Mesothelial cell of epicardium (in vitro differentiated cells): ENCODE measurements around the gene NOM1. TPM values are rescaled to one million over a fixed set of nuclear protein-coding genes. Genes with fewer than 3 reads are reported as not detected.

ENCODE experiments used
- DNase-seq, 2 experiments: peaks; one replicate each; pipeline ENCODE4 v3.0.0; 2021; ENCODE audit warnings: low spot score in 2 of 2; ENCODE audit not compliant: unreplicated experiment in 2 of 2
- H3K27ac Mint-ChIP-seq: 2 replicates; pipeline ENCODE4 v1.8.0; 2021; ENCODE audit warnings: mixed read lengths
- H3K27me3 Mint-ChIP-seq: 2 replicates; pipeline ENCODE4 v1.8.0; 2021; ENCODE audit warnings: low read depth, mixed read lengths
- H3K36me3 Mint-ChIP-seq: 2 replicates; pipeline ENCODE4 v1.8.0; 2021; ENCODE audit warnings: mixed read lengths
- H3K4me1 Mint-ChIP-seq: 2 replicates; pipeline ENCODE4 v1.8.0; 2021; ENCODE audit warnings: mixed read lengths
- H3K4me3 Mint-ChIP-seq: 2 replicates; pipeline ENCODE4 v1.8.0; 2021; ENCODE audit warnings: mild to moderate bottlenecking, moderate library complexity, mixed read lengths
- H3K9me3 Mint-ChIP-seq: 2 replicates; pipeline ENCODE4 v1.8.0; 2021; ENCODE audit warnings: mixed read lengths
- total RNA-seq: library from RNA; stranded (reverse); gene quantifications from 3 replicates; pipeline ENCODE4 v1.2.1, GENCODE V29; 2021
- TF ChIP-seq, protein P1 (sequence below): fragments of 200-600 bp; sonication (generic); IDR thresholded peaks from one replicate; pipeline ENCODE4 v1.5.0; 2021; ENCODE audit warnings: antibody characterized with exemption; ENCODE audit not compliant: unreplicated experiment

NOM1 gene
- total RNA-seq, 1 donor from 2014 or later, result 29.1 TPM

DNA sequence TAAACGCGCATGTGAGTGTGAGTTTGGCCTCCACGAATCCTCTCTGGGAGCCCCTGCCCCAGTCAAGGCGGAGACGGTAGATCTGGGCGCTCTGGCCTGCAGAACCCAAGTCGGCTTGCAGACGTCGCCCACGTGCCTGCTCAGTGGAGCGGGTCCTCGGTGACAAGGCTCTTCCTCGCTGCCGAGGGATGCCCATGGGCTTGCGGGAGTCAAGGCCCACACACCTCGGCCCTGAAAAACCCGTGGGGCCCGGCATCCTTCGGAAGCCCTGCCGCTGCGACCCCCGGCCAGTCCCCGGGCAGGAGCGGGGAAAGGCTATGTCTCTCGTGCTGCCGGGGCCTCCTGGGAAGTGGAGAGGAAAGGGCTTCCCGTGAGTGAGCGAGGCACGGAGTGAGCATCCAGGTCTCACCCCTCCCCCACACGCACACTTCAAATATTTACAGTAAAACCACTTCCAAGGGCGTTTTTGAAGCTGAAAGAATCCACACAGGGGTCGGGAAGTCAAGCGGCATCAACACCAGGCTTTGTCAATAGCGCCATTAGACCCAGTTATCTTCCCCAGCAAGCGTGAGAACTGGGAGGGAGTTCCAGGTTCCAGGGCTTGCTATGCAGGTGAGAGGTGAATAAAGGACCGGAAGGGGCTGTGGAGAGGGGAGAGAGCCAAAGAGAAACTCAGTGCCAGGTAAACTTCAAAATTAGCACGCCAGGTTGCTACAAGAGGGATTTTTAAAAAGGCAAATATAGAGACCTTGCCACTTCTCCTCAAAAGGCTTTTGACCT, 62.0 kb downstream of the NOM1 start:
- peak overlapping the region; percentile 60 for H3K4me3 Mint-ChIP-seq
- H3K4me1 Mint-ChIP-seq, result peaks cover 4% of the 10 kb centered on the region
- TF ChIP-seq, protein P1, sequence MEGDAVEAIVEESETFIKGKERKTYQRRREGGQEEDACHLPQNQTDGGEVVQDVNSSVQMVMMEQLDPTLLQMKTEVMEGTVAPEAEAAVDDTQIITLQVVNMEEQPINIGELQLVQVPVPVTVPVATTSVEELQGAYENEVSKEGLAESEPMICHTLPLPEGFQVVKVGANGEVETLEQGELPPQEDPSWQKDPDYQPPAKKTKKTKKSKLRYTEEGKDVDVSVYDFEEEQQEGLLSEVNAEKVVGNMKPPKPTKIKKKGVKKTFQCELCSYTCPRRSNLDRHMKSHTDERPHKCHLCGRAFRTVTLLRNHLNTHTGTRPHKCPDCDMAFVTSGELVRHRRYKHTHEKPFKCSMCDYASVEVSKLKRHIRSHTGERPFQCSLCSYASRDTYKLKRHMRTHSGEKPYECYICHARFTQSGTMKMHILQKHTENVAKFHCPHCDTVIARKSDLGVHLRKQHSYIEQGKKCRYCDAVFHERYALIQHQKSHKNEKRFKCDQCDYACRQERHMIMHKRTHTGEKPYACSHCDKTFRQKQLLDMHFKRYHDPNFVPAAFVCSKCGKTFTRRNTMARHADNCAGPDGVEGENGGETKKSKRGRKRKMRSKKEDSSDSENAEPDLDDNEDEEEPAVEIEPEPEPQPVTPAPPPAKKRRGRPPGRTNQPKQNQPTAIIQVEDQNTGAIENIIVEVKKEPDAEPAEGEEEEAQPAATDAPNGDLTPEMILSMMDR, result no peak
- no peak for DNase-seq
- no peak overlapping the region for H3K27ac Mint-ChIP-seq
- H3K36me3 Mint-ChIP-seq, result no peaks in the 10 kb centered on the region
- H3K9me3 Mint-ChIP-seq, result no peaks in the 10 kb centered on the region
- H3K27me3 Mint-ChIP-seq, result peaks cover 88% of the 10 kb centered on the region

DNA sequence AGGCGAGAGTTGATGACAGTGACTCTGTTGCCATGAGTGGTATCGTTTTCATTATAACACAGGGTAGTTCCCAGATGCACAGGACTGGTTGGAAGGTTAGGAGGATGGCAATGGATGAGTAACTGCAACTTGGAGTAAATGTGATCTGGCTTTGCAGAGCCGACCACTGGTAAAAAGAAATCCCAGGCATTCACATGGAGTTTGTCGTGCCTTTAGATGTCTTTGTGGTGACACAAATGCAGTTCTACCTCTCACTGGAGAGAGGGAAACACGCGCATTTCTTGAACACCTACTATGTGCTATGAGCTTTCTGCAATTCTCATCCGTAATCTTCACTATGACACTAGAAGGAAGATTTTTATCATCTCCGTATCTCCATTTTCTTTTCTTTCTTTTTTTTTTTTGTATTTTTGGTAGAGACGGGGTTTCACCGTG, 62.6 kb downstream of the NOM1 start:
- H3K9me3 Mint-ChIP-seq, result no peaks in the 10 kb centered on the region
- TF ChIP-seq, protein P1, result no peak
- DNase-seq, result no peak
- H3K27me3 Mint-ChIP-seq, result peaks cover 88% of the 10 kb centered on the region
- H3K36me3 Mint-ChIP-seq, result no peaks in the 10 kb centered on the region
- H3K27ac Mint-ChIP-seq, result no peak overlapping the region
- H3K4me1 Mint-ChIP-seq, result peaks cover 4% of the 10 kb centered on the region
- H3K4me3 Mint-ChIP-seq, result no peak overlapping the region

DNA sequence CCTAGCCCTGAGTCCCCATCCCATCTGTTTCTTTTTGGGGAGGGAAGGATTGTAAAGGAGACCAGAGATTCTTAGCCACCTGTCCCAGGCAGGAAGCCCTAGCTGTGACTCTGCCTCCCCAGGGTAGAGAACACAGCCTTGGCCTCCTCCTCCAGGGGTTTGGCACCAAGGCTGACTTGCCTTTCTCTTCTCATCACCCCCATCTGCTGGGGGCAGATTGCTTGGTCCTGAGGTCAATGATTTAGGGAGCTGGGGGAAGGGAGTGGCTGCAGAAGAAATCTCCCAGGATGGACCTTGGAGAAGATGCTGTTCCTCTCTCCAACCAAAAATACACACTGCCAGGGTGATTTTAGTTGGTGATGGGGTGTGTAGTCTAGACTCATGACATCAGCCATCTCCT, 63.6 kb downstream of the NOM1 start:
- Mint-ChIP-seq H3K4me1 (peaks cover 4% of the 10 kb centered on the region), H3K27me3 (peaks cover 88% of the 10 kb centered on the region), H3K36me3 (no peaks in the 10 kb centered on the region), H3K27ac (no peak overlapping the region), H3K9me3 (no peaks in the 10 kb centered on the region), H3K4me3 (no peak overlapping the region)
- DNase-seq, result no peak
- TF ChIP-seq, protein P1, result no peak

DNA sequence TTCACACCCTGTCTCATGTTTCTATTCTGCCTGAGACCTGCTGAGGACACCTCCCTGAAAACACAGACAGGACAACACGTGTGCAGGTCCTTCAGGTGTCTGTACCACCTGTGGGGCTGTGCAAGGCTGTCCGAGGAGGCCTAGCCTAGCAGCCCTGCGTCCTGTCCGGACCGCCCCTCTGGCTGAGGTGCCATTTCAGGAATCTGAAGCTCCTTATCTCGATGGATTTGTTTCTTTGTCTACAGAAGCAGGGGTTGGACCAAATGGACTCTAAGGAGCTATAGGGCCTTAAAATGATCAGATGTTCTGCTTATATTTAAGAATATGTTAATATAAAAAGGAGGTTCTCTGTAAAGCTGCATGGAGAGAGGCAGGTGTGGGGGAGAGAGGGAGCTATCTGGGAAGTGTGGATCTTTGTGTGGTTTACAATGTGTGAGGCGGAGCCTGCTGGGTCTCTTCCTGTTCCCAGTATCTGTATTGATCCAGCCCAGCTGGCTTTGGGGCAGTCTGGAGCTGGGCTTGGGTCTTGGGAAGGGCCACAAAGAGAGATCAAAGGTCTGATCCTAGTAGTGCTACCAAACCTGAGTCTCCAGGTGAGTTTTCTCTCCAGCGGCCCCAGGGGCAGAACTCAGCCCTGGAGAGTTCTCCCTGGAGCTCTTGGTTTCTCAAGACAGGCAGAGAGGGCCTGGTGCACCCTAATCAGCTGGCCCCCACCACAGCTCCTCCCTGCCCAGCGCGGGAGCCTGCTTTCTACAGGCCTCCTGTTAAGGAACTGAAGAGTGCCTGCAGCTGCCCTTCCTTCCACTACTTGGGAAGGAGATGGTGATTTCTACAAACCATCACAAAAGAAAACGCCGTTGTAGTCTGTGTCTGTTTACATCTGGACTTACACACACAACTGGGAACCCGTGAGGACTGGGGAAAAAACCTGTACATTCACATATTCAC, 64.4 kb downstream of the NOM1 start:
- H3K9me3 Mint-ChIP-seq, result no peaks in the 10 kb centered on the region
- peaks cover 8% of the 10 kb centered on the region for H3K4me1 Mint-ChIP-seq
- DNase-seq, result no peak
- TF ChIP-seq, protein P1, result no peak
- H3K27ac Mint-ChIP-seq, result no peak overlapping the region
- H3K27me3 Mint-ChIP-seq, result peaks cover 87% of the 10 kb centered on the region
- H3K36me3 Mint-ChIP-seq, result no peaks in the 10 kb centered on the region
- H3K4me3 Mint-ChIP-seq, result no peak overlapping the region

DNA sequence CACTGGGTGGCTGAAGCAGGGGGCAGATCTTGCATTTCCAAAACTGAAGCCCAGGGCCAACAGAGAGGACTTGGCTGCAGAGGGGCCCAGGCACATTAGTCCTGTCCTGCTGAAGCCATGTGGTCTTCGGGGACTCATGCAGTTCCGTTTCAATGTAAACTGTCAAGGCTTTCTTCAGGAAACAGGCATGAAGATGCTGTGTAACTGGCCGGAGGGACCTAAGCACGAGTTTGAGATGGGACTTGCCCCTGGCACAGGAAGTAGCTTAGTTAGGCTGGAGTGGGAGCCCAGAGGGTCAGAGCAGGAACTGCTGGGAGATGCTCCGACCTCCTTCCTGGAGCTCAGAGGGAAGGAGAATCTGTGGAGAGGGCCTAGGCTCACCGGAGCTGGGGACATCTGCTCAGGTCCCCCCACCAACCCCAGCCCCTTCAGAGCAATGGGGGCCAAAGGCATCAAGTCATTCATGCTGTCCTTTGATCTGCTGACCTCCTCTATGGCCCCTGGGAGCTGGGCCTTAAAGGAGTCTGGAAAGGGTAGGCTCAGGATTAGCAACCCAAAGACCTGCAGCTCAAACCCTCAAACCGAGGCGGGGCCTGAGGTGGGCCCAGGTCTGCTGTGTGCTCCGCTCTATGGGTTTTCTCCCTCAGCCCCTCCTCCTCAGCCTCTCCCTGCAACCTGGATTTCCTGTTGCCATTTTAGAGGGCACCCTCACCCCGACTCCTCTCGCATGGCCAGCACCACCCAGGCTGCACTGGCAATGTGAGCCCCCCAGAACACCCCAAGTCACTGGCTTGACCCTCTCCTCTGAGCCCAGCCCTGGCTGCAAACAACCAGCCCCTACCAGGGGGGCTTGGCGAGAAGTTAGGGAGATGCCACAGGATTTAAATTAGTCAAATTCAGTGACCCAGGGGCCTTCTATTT, 65.4 kb downstream of the NOM1 start:
- H3K4me1 Mint-ChIP-seq, result peaks cover 11% of the 10 kb centered on the region
- TF ChIP-seq, protein P1, result no peak
- no peaks in the 10 kb centered on the region for H3K36me3 Mint-ChIP-seq
- H3K4me3 Mint-ChIP-seq, result no peak overlapping the region
- no peak for DNase-seq
- H3K27ac Mint-ChIP-seq, result no peak overlapping the region
- no peaks in the 10 kb centered on the region for H3K9me3 Mint-ChIP-seq
- peaks cover 90% of the 10 kb centered on the region for H3K27me3 Mint-ChIP-seq
